ENCODE measurements around the gene LINGO4. TPM values are rescaled to one million over a fixed set of nuclear protein-coding genes. Genes with fewer than 3 reads are reported as not detected.
A peak's percentile ranks its signal among the peaks of the same experiment; 100 is the strongest.

Gene LINGO4
- total and polyA plus RNA-seq, 5 donors from 2014 or later = 0.15 to 0.33 (median 0.22) TPM; not detected in 2

- Mint-ChIP-seq H3K27me3 (no peaks in the 10 kb centered on the region), H3K9me3 (no peaks in the 10 kb centered on the region), H3K27ac (no peak overlapping the region), H3K36me3 (peaks cover 11% of the 10 kb centered on the region), H3K4me3 (no peak overlapping the region), H3K4me1 (peaks cover 0 to 12% (median 4%) of the 10 kb centered on the region in 4 donors)
- no peak overlapping the region for H3K4me3 ChIP-seq (ENCODE audit: low read depth, low read length)
- ATAC-seq (ENCODE audit: low read depth in 2 of 2) = no peak
- DNase-seq = no peak
- H3K4me1 ChIP-seq (ENCODE audit: control insufficient read depth, insufficient read depth, low read length, poor library complexity, severe bottlenecking) = no peaks in the 10 kb centered on the region
- no peak overlapping the region for H3K27ac ChIP-seq (ENCODE audit: insufficient read depth, low read length, poor library complexity, severe bottlenecking)
- no peaks in the 10 kb centered on the region for H3K36me3 ChIP-seq (ENCODE audit: control insufficient read depth, insufficient read depth, low read length)
- H3K27me3 ChIP-seq (ENCODE audit: control insufficient read depth, insufficient read depth, low read length) = no peaks in the 10 kb centered on the region
- no peaks in the 10 kb centered on the region for H3K9me3 ChIP-seq (ENCODE audit: control insufficient read depth in 2 of 2, low read length in 2 of 2)
Measured at GRCh38 chr1:151801846-151802245, 3.4 kb downstream of the LINGO4 start.

- Histone ChIP-seq H3K27ac (ENCODE audit: insufficient read depth, low read length, poor library complexity, severe bottlenecking) (no peak overlapping the region), H3K36me3 (ENCODE audit: control insufficient read depth, insufficient read depth, low read length) (no peaks in the 10 kb centered on the region), H3K4me1 (ENCODE audit: control insufficient read depth, insufficient read depth, low read length, poor library complexity, severe bottlenecking) (no peaks in the 10 kb centered on the region), H3K27me3 (ENCODE audit: control insufficient read depth, insufficient read depth, low read length) (no peaks in the 10 kb centered on the region), H3K9me3 (ENCODE audit: control insufficient read depth in 2 of 2, low read length in 2 of 2) (no peaks in the 10 kb centered on the region), H3K4me3 (ENCODE audit: low read depth, low read length) (no peak overlapping the region)
- no peaks in the 10 kb centered on the region for H3K9me3 Mint-ChIP-seq
- H3K36me3 Mint-ChIP-seq = peaks cover 11% of the 10 kb centered on the region
- ATAC-seq (ENCODE audit: low read depth in 2 of 2) (no peak), DNase-seq (no peak)
- no peaks in the 10 kb centered on the region for H3K27me3 Mint-ChIP-seq
- no peak overlapping the region for H3K4me3 Mint-ChIP-seq
- peaks cover 0 to 12% (median 4%) of the 10 kb centered on the region in 4 donors for H3K4me1 Mint-ChIP-seq
- H3K27ac Mint-ChIP-seq = no peak overlapping the region
Measured at GRCh38 chr1:151801310-151801820, 3.9 kb downstream of the LINGO4 start.

- Histone ChIP-seq H3K27ac (ENCODE audit: insufficient read depth, low read length, poor library complexity, severe bottlenecking) (no peak overlapping the region), H3K36me3 (ENCODE audit: control insufficient read depth, insufficient read depth, low read length) (no peaks in the 10 kb centered on the region), H3K27me3 (ENCODE audit: control insufficient read depth, insufficient read depth, low read length) (no peaks in the 10 kb centered on the region), H3K9me3 (ENCODE audit: control insufficient read depth in 2 of 2, low read length in 2 of 2) (no peaks in the 10 kb centered on the region), H3K4me1 (ENCODE audit: control insufficient read depth, insufficient read depth, low read length, poor library complexity, severe bottlenecking) (no peaks in the 10 kb centered on the region), H3K4me3 (ENCODE audit: low read depth, low read length) (no peak overlapping the region)
- no peaks in the 10 kb centered on the region for H3K27me3 Mint-ChIP-seq
- peak overlapping the region in 1 of 3 donors; percentile 57 for H3K27ac Mint-ChIP-seq
- DNase-seq = no peak
- peaks cover 0 to 12% (median 4%) of the 10 kb centered on the region in 4 donors for H3K4me1 Mint-ChIP-seq
- no peak for ATAC-seq (ENCODE audit: low read depth in 2 of 2)
- H3K36me3 Mint-ChIP-seq = peaks cover 11% of the 10 kb centered on the region
- no peak overlapping the region for H3K4me3 Mint-ChIP-seq
- H3K9me3 Mint-ChIP-seq = no peaks in the 10 kb centered on the region
Measured at GRCh38 chr1:151800830-151801229, 4.4 kb downstream of the LINGO4 start.

GRCh38 chr1:151799179-151800022 lies 5.8 kb downstream of the LINGO4 start:
- Mint-ChIP-seq H3K27ac (peak overlapping the region in 1 of 3 donors; percentile 19), H3K4me1 (peaks cover 0 to 12% (median 4%) of the 10 kb centered on the region in 4 donors), H3K36me3 (peaks cover 12% of the 10 kb centered on the region), H3K4me3 (peak overlapping the region in 1 of 4 donors; percentile 7), H3K9me3 (no peaks in the 10 kb centered on the region), H3K27me3 (no peaks in the 10 kb centered on the region)
- no peaks in the 10 kb centered on the region for H3K27me3 ChIP-seq (ENCODE audit: control insufficient read depth, insufficient read depth, low read length)
- H3K36me3 ChIP-seq (ENCODE audit: control insufficient read depth, insufficient read depth, low read length) = no peaks in the 10 kb centered on the region
- DNase-seq (no peak), ATAC-seq (ENCODE audit: low read depth in 2 of 2) (no peak)
- no peak overlapping the region for H3K4me3 ChIP-seq (ENCODE audit: low read depth, low read length)
- H3K4me1 ChIP-seq (ENCODE audit: control insufficient read depth, insufficient read depth, low read length, poor library complexity, severe bottlenecking) = no peaks in the 10 kb centered on the region
- H3K9me3 ChIP-seq (ENCODE audit: control insufficient read depth in 2 of 2, low read length in 2 of 2) = no peaks in the 10 kb centered on the region
- H3K27ac ChIP-seq (ENCODE audit: insufficient read depth, low read length, poor library complexity, severe bottlenecking) = no peak overlapping the region

- H3K4me3 Mint-ChIP-seq = no peak overlapping the region
- H3K27me3 Mint-ChIP-seq = no peaks in the 10 kb centered on the region
- peaks cover 0 to 12% (median 5%) of the 10 kb centered on the region in 4 donors for H3K4me1 Mint-ChIP-seq
Measured at GRCh38 chr1:151798571-151798970, 6.6 kb downstream of the LINGO4 start.

GRCh38 chr1:151790940-151791651 lies 14.1 kb downstream of the LINGO4 start:
- H3K4me1 Mint-ChIP-seq = peaks cover 0 to 45% (median 25%) of the 10 kb centered on the region in 4 donors
- peak overlapping the region; percentile 52 for H3K27ac ChIP-seq (ENCODE audit: insufficient read depth, low read length, poor library complexity, severe bottlenecking)
- peaks cover 19% of the 10 kb centered on the region for H3K4me1 ChIP-seq (ENCODE audit: control insufficient read depth, insufficient read depth, low read length, poor library complexity, severe bottlenecking)
- peaks cover 7% of the 10 kb centered on the region for H3K36me3 Mint-ChIP-seq
- H3K27ac Mint-ChIP-seq = peak overlapping the region; percentile 89 to 96 (median 93)
- H3K27me3 ChIP-seq (ENCODE audit: control insufficient read depth, insufficient read depth, low read length) = no peaks in the 10 kb centered on the region
- H3K4me3 Mint-ChIP-seq = peak overlapping the region; percentile 90 to 98 (median 98)
- H3K27me3 Mint-ChIP-seq = no peaks in the 10 kb centered on the region
- H3K9me3 ChIP-seq (ENCODE audit: control insufficient read depth in 2 of 2, low read length in 2 of 2) = no peaks in the 10 kb centered on the region
- H3K36me3 ChIP-seq (ENCODE audit: control insufficient read depth, insufficient read depth, low read length) = peaks cover 3% of the 10 kb centered on the region
- no peaks in the 10 kb centered on the region for H3K9me3 Mint-ChIP-seq
- peak overlapping the region; percentile 90 for H3K4me3 ChIP-seq (ENCODE audit: low read depth, low read length)
- peak in 2 of 3 donors; percentile 8 to 10 for DNase-seq
- ATAC-seq (ENCODE audit: low read depth in 2 of 2) = no peak

More at GRCh38 chr1:151798571-151798970, 6.6 kb downstream of the LINGO4 start:
- Histone ChIP-seq H3K9me3 (ENCODE audit: control insufficient read depth in 2 of 2, low read length in 2 of 2) (no peaks in the 10 kb centered on the region), H3K4me3 (ENCODE audit: low read depth, low read length) (no peak overlapping the region), H3K27me3 (ENCODE audit: control insufficient read depth, insufficient read depth, low read length) (no peaks in the 10 kb centered on the region), H3K27ac (ENCODE audit: insufficient read depth, low read length, poor library complexity, severe bottlenecking) (no peak overlapping the region), H3K4me1 (ENCODE audit: control insufficient read depth, insufficient read depth, low read length, poor library complexity, severe bottlenecking) (no peaks in the 10 kb centered on the region), H3K36me3 (ENCODE audit: control insufficient read depth, insufficient read depth, low read length) (peaks cover 3% of the 10 kb centered on the region)
- Mint-ChIP-seq H3K36me3 (peaks cover 15% of the 10 kb centered on the region), H3K27ac (no peak overlapping the region), H3K9me3 (no peaks in the 10 kb centered on the region)
- DNase-seq (no peak), ATAC-seq (ENCODE audit: low read depth in 2 of 2) (no peak)

- H3K4me1 Mint-ChIP-seq = peaks cover 0 to 45% (median 25%) of the 10 kb centered on the region in 4 donors
Measured at GRCh38 chr1:151790071-151790939, 14.9 kb downstream of the LINGO4 start, which contains the start of gene TDRKH. Gene TDRKH, minus strand, starts transcription at chr1:151790500. Its CDS starts 7,478 bp downstream, at chr1:151783022.

More at GRCh38 chr1:151790071-151790939, 14.9 kb downstream of the LINGO4 start, which contains the start of gene TDRKH:
- no peaks in the 10 kb centered on the region for H3K27me3 Mint-ChIP-seq
- ATAC-seq (ENCODE audit: low read depth in 2 of 2) (peak; percentile 96 to 98), DNase-seq (peak; percentile 98 to 100 (median 99))
- peak within 1 kb of the TSS; percentile 89 to 96 (median 93) for H3K27ac Mint-ChIP-seq
- H3K27ac ChIP-seq (ENCODE audit: insufficient read depth, low read length, poor library complexity, severe bottlenecking) = peak within 1 kb of the TSS; percentile 56
- peaks cover 3% of the 10 kb centered on the region for H3K36me3 ChIP-seq (ENCODE audit: control insufficient read depth, insufficient read depth, low read length)
- H3K27me3 ChIP-seq (ENCODE audit: control insufficient read depth, insufficient read depth, low read length) = no peaks in the 10 kb centered on the region
- H3K4me1 ChIP-seq (ENCODE audit: control insufficient read depth, insufficient read depth, low read length, poor library complexity, severe bottlenecking) = peaks cover 19% of the 10 kb centered on the region
- H3K4me3 ChIP-seq (ENCODE audit: low read depth, low read length) = peak within 1 kb of the TSS; percentile 90
- H3K36me3 Mint-ChIP-seq = peaks cover 7% of the 10 kb centered on the region
- H3K9me3 Mint-ChIP-seq = no peaks in the 10 kb centered on the region
- peak within 1 kb of the TSS; percentile 90 to 98 (median 98) for H3K4me3 Mint-ChIP-seq
- H3K9me3 ChIP-seq (ENCODE audit: control insufficient read depth in 2 of 2, low read length in 2 of 2) = no peaks in the 10 kb centered on the region
